Measurements from ENCODE around the gene EPAS1.

The EPAS1 gene

DNA sequence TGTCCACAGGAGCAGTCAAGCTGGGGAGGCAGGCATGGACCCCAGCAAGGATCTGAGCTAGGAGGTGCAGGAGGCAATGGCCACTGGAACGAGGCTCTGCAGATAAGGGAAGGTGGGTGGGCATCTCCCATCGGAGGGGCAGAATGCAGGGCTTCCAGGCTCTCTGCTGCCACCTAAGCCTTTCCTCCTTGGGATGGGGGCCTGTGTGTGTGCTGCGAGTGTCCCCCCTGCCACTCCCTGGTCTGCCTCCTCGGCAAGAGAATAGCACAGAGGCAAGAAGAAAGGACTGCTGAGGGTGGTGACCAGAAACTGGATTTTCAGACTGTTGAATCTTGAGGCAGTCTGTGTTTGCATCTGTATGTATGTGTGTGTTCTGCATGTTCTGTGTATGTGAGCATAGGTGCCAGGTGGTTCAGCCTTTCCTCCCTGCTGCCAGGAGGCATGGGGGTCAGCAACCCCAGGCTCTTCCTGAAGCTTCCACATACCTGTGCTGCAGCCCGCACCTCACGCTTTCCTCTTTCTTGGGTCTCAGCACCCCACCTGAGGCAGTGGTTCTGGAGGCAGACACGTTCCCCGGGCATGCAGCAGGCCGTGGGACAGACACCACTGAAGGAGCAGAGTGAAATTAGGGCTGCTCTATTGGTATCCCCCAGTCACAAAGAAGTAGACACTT, 86.7 kb downstream of the EPAS1 start:
- TF ChIP-seq, protein P1, sequence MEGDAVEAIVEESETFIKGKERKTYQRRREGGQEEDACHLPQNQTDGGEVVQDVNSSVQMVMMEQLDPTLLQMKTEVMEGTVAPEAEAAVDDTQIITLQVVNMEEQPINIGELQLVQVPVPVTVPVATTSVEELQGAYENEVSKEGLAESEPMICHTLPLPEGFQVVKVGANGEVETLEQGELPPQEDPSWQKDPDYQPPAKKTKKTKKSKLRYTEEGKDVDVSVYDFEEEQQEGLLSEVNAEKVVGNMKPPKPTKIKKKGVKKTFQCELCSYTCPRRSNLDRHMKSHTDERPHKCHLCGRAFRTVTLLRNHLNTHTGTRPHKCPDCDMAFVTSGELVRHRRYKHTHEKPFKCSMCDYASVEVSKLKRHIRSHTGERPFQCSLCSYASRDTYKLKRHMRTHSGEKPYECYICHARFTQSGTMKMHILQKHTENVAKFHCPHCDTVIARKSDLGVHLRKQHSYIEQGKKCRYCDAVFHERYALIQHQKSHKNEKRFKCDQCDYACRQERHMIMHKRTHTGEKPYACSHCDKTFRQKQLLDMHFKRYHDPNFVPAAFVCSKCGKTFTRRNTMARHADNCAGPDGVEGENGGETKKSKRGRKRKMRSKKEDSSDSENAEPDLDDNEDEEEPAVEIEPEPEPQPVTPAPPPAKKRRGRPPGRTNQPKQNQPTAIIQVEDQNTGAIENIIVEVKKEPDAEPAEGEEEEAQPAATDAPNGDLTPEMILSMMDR (IDR thresholded peaks at IDR 0.05; ENCODE audit: extremely low read depth, missing control alignments): no peak
- DNase-seq (ENCODE audit: low spot score): no peak

DNA sequence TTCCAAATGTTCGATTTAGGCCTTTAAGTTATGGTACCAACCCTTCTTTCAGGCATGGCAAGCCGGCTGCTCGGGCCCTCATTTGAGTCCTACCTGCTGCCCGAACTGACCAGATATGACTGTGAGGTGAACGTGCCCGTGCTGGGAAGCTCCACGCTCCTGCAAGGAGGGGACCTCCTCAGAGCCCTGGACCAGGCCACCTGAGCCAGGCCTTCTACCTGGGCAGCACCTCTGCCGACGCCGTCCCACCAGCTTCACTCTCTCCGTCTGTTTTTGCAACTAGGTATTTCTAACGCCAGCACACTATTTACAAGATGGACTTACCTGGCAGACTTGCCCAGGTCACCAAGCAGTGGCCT, 87.2 kb downstream of the EPAS1 start:
- no peak for DNase-seq (ENCODE audit: low spot score)
- TF ChIP-seq, protein P1 (IDR thresholded peaks at IDR 0.05; ENCODE audit: extremely low read depth, missing control alignments): no peak

DNA sequence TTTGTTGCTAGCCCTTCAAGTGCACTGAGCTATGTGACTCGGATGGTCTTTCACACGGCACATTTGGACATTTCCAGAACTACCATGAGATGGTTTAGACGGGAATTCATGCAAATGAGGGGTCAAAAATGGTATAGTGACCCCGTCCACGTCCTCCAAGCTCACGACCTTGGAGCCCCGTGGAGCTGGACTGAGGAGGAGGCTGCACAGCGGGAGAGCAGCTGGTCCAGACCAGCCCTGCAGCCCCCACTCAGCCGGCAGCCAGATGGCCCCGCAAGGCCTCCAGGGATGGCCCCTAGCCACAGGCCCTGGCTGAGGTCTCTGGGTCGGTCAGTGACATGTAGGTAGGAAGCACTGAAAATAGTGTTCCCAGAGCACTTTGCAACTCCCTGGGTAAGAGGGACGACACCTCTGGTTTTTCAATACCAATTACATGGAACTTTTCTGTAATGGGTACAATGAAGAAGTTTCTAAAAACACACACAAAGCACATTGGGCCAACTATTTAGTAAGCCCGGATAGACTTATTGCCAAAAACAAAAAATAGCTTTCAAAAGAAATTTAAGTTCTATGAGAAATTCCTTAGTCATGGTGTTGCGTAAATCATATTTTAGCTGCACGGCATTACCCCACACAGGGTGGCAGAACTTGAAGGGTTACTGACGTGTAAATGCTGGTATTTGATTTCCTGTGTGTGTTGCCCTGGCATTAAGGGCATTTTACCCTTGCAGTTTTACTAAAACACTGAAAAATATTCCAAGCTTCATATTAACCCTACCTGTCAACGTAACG, 88.8 kb downstream of the EPAS1 start:
- DNase-seq (ENCODE audit: low spot score): no peak
- TF ChIP-seq, protein P1 (IDR thresholded peaks at IDR 0.05; ENCODE audit: extremely low read depth, missing control alignments): no peak

DNA sequence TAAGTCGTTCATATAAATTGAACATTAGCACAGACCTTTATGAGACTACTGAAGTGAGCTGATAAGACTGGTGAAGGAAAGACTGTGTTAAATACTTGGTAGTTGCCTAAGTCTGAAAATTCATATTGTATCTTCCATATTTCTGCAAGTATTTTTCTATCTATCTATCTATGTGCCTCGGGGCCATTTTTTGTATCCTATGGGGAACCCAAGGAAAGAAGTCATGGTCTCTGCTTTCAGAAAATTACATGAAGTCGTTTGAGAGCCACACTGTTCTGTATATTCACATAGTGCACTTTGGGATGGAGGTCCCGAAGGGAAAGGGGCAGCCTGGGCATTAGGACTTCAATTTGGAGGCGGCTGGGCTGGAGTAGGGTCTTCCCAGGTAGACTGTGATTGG, 89.6 kb downstream of the EPAS1 start:
- TF ChIP-seq, protein P1 (IDR thresholded peaks at IDR 0.05; ENCODE audit: extremely low read depth, missing control alignments): no peak
- DNase-seq (ENCODE audit: low spot score): no peak

DNA sequence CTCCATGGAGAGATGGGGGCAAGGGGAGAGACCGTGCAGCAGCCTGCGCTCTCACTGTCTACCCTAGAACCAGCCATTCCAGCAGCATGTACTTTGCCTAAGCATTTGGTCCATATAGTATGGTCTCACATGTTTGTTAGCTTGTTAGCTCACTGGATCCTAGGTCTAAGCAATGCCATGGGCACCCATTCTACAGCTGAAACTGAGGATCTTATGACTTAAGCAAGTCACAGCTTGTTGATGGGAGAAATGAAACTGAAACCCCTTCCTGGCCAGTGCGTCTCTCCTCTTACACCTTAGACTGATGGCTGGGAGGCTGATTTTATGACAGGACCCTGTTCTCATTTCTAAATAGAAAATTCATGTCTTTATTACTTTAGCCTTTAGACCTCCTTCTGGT, 90.1 kb downstream of the EPAS1 start:
- DNase-seq (ENCODE audit: low spot score): no peak

DNA sequence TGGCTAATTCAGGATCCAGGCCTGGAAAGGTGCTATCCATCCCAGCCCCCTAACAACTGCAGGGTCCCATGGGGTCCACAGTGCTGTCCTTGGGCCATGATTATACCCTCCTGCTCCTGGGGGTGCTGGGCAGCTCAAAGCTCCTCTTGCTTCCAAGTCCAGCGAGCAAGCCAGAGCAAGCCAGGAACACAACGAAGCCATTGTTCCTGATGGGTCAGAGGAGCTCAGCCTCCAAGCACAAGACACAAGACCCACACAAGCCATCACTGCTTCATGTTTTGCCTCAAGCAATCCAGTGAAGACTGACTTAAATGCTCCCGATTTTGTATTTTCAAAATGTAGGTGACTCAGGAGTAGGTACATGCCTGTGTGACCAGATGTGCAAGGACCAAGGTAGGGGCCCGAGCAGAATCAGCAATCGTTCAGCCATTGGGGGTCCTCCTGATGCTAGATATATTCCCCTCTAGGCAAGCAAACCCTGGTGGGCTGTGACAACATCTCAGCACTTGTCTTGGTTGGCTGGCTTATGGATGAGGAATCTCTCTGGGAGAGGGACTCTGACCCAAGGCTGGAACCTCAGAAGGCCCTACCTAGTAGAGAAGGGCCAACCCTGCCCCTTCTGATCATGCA, 90.8 kb downstream of the EPAS1 start:
- no peak for DNase-seq (ENCODE audit: low spot score)
- TF ChIP-seq, protein P1 (IDR thresholded peaks at IDR 0.05; ENCODE audit: extremely low read depth, missing control alignments): no peak

More for the DNA sequence above, 90.1 kb downstream of the EPAS1 start:
- TF ChIP-seq, protein P1 (IDR thresholded peaks at IDR 0.05; ENCODE audit: extremely low read depth, missing control alignments): no peak

DNA sequence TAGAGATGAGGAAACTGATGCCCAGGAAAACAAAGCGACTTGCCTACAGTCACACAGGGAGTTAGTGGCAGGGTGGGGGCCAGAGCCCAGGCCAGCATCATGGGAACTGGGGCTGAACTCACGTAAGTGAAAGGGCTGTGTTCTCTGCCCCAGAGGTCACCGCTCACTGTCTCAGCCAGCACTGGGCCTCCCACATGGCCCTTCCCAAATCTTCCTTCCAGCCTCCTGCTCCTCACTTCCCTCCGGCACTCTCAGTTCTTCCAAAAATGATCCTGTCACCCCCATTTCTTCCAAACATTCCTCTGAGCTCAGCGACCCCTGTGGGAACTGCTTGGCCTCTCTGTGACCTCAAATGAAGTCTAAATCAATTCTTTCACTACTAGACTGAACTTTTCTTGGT, 91.7 kb downstream of the EPAS1 start:
- TF ChIP-seq, protein P1 (IDR thresholded peaks at IDR 0.05; ENCODE audit: extremely low read depth, missing control alignments): no peak
- DNase-seq (ENCODE audit: low spot score): no peak
